ENCODE data around the gene HDAC6.
A peak's percentile ranks its signal among the peaks of the same experiment; 100 is the strongest.

HDAC6 gene

DNA sequence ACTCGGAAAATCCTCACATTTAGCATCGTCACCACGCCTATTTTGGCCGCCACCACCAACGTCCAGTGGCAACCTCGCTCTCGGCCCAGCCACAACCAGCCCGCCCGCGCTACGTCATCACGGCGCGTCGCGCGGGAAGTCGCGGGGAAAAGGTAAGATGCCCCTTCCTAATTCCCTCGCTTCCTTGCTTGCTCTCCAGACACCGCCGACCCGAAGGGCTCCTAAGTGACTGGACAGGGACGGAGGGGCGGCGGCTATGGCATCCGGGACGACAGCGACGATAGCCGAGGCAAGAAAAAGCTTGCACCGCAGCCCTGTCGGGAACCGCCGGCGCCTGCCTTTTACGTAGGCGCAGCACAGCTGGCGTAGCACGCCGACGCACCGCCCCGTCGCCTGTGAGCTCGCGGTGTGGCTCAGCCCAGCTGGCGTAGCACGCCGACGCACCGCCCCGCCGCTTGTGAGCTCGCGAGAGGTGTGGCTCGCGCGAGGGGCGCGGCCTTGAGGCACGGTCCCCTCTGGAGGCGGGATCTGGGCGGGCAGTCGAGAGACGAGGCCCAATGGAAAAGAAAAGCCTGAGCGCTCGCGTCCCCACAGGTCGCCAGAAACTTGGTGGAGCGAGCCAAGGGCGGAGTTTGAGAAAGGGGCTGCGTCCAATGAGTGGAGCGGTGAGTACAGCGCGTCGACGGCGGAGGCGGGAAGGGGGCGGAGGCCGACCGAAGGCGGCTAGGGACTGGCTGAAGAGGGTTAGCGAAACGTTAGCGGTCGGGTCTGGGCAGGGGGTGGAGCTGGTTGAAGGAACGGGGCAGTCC lies at the start of gene HDAC6:
TSS of gene HDAC6 (plus strand) at position 788 of the 809 bp plus-strand sequence. CDS start 626 bp downstream, outside the sequence.
- peak; percentile 99 for DNase-seq (ENCODE audit: low read depth)
- TF ChIP-seq CTCF (IDR thresholded peaks at IDR 0.05; ENCODE audit: low read length, missing control alignments): no peak

DNA sequence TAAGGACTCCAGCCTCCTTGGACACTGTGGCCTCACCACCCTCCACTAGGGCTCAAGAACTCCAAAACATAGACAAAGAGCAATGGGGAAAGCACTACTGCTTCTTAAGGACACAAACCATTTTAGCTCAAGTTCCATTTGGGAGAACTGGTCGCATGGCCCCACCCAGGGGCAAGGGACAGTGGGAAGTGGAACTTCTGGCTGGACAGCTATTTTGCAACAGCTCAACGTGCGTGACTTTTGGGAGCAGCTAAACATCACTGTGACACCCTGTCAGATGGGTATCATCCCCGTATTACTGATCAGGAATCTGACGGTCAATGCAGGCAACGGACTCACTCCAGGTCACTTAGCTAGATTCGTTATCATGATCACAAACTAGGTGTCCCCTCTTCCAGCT lies 49.4 kb upstream of the HDAC6 start:
- DNase-seq (ENCODE audit: low read depth): no peak
- no peak for TF ChIP-seq CTCF (IDR thresholded peaks at IDR 0.05; ENCODE audit: low read length, missing control alignments)
- H3K4me3 ChIP-seq (replicated peaks; ENCODE audit: low read depth, low read length): no peak overlapping the region

More for the DNA sequence above, at the start of gene HDAC6:
- peak within 1 kb of the TSS; percentile 72 for H3K4me3 ChIP-seq (replicated peaks; ENCODE audit: low read depth, low read length)

- no peak for TF ChIP-seq CTCF (IDR thresholded peaks at IDR 0.05; ENCODE audit: low read length, missing control alignments)
- no peak for DNase-seq (ENCODE audit: low read depth)
- H3K4me3 ChIP-seq (replicated peaks; ENCODE audit: low read depth, low read length): no peak overlapping the region
These were observed 48.1 kb upstream of the HDAC6 start for GRCh38 chrX:48753708-48754228.

GRCh38 chrX:48754238-48754637 lies 47.6 kb upstream of the HDAC6 start:
- DNase-seq (ENCODE audit: low read depth): no peak
- no peak for TF ChIP-seq CTCF (IDR thresholded peaks at IDR 0.05; ENCODE audit: low read length, missing control alignments)

GRCh38 chrX:48761674-48762471 lies 40.0 kb upstream of the HDAC6 start, which contains the start of gene GLOD5:
TSS of gene GLOD5 (plus strand) at chrX:48761747. CDS start at chrX:48761791, 44 bp downstream.
- DNase-seq (ENCODE audit: low read depth): peak; percentile 3
- no peak within 1 kb of the TSS for H3K4me3 ChIP-seq (replicated peaks; ENCODE audit: low read depth, low read length)
- peak; percentile 17 for TF ChIP-seq CTCF (IDR thresholded peaks at IDR 0.05; ENCODE audit: low read length, missing control alignments)

More at GRCh38 chrX:48754238-48754637, 47.6 kb upstream of the HDAC6 start:
- no peak overlapping the region for H3K4me3 ChIP-seq (replicated peaks; ENCODE audit: low read depth, low read length)

DNA sequence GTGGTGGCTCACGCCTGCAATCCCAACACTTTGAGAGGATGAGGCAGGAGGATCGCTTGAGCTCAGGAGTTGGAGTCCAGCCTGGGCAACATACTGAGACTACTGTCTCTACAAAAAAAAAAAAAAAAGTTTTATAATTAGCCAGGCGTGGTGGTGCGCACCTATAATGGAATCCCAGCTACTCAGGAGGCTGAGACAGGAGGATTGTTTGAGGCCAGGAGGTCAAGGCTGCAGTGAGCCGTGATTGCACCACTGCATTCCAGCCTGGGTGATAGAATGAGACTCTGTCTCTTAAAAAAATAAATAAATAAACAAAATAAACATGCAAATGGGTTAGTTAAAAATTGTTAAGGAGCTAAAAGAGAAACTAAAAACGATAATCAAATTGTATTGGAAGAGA lies 32.6 kb upstream of the HDAC6 start:
- no peak overlapping the region for H3K4me3 ChIP-seq (replicated peaks; ENCODE audit: low read depth, low read length)
- no peak for DNase-seq (ENCODE audit: low read depth)
- TF ChIP-seq CTCF (IDR thresholded peaks at IDR 0.05; ENCODE audit: low read length, missing control alignments): no peak
